Naive thymus-derived CD8-positive, alpha-beta T cell (primary cell): ENCODE data around the gene MVK. TPM values are rescaled to one million over a fixed set of nuclear protein-coding genes. Genes with fewer than 3 reads are reported as not detected.

Experiments
- ATAC-seq, 2 donors: fragments of 150-1000 bp; cut with Tn5 transposase in 1 of 2; sonication (Bioruptor Pico), chemical (Tn5 transposase) in 1 of 2; 1 replicate in 1 of 2; 2 replicates in 1 of 2; pipeline ENCODE4 v1.10.0; 2021; ENCODE audit warnings: mild to moderate bottlenecking in 2 of 2, moderate library complexity in 2 of 2
- POLR2A ChIA-PET: fragments of 350-600 bp; sonication (Branson Sonifier 250); formaldehyde crosslinking; loops from one replicate; lab custom pipeline; 2021; ENCODE audit warnings: antibody characterized with exemption; lab: Charles Lee
- DNase-seq, 10 donors: peaks; one replicate each; pipeline versions ENCODE4 v3.0.0 to v3.0.0-alpha.2; 2020 to 2022
- H3K27ac Mint-ChIP-seq, 10 donors: one replicate each; pipeline ENCODE4 v1.8.0; 2020 to 2022; ENCODE audit warnings: mild to moderate bottlenecking in 10 of 10, mixed read lengths in 10 of 10, moderate library complexity in 4 of 10, inconsistent platforms in 1 of 10
- H3K27me3 Mint-ChIP-seq, 5 donors: one replicate each; pipeline ENCODE4 v1.8.0; 2021 to 2022; ENCODE audit warnings: mixed read lengths in 5 of 5
- H3K36me3 Mint-ChIP-seq, 3 donors: one replicate each; pipeline ENCODE4 v1.8.0; 2020 to 2022; ENCODE audit warnings: mixed read lengths in 3 of 3, mild to moderate bottlenecking in 2 of 3, inconsistent platforms in 1 of 3
- H3K4me1 Mint-ChIP-seq, 4 donors: one replicate each; pipeline ENCODE4 v1.8.0; 2021 to 2022; ENCODE audit warnings: mixed read lengths in 4 of 4
- H3K4me3 Mint-ChIP-seq, 10 donors: one replicate each; pipeline ENCODE4 v1.8.0; 2020 to 2022; ENCODE audit warnings: mild to moderate bottlenecking in 10 of 10, mixed read lengths in 10 of 10, moderate library complexity in 6 of 10, inconsistent platforms in 1 of 10
- H3K9me3 Mint-ChIP-seq, 9 donors: one replicate each; pipeline ENCODE4 v1.8.0; 2020 to 2022; ENCODE audit warnings: mixed read lengths in 9 of 9, mild to moderate bottlenecking in 3 of 9, inconsistent platforms in 1 of 9, moderate library complexity in 1 of 9
- polyA plus RNA-seq, 3 donors: library from polyadenylated mRNA; unstranded; fragments of 300-500 nt; fragmentation: Illumina TruSeq; gene quantifications; one replicate each; pipeline ENCODE4 v1.2.3, GENCODE V29; 2021
- total RNA-seq, 8 experiments: library from RNA in 2 of 8; stranded (reverse) in 2 of 8; gene quantifications; one replicate each; pipeline ENCODE4 v1.2.3 and lab custom pipeline; 2021 to 2026

The MVK gene
- total and polyA plus RNA-seq, 5 experiments from 2014 or later, result 2.6 to 11.5 (median 3.6) TPM

DNA sequence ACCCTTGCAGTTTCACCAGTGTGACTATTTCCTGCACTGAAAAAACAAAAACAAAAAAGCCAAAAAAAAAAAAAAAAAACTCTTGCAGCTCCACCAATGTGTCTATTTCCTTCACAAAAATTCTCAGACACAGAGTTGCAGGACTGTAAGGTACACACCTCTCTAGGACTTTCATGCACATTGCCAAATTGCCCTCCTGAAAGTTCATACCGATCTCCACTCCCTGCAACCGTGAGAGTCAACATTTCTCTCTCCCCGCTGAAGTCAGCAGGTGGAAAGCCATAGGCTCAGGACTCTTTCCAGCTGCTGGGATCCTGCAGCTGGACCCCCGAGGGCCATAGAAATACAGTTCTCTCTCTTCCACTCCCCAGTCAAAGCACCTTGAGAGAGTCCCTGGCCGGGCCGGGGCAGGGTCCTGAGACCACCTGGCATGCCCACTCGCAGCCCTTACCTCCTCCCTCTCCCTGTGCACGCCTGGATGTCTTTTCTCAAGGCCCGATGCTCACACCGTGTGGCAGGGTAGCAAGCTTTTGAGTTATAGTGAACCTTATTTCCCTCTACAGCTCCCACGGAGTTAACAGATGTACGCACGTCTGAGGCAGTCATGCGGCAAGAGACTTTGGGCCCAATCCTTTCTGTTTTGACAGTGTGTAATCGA, 23.9 kb upstream of the MVK start:
- peaks cover 7 to 29% (median 10%) of the 10 kb centered on the region in 5 donors for H3K27me3 Mint-ChIP-seq
- H3K4me1 Mint-ChIP-seq, result peaks cover 4 to 23% (median 7%) of the 10 kb centered on the region in 4 donors
- peak in 1 of 10 donors; percentile 36 for DNase-seq
- no peak for ATAC-seq
- H3K27ac Mint-ChIP-seq, result no peak overlapping the region
- no peaks in the 10 kb centered on the region for H3K9me3 Mint-ChIP-seq
- POLR2A ChIA-PET, result no interaction called here
- H3K36me3 Mint-ChIP-seq, result no peaks in the 10 kb centered on the region
- H3K4me3 Mint-ChIP-seq, result no peak overlapping the region

DNA sequence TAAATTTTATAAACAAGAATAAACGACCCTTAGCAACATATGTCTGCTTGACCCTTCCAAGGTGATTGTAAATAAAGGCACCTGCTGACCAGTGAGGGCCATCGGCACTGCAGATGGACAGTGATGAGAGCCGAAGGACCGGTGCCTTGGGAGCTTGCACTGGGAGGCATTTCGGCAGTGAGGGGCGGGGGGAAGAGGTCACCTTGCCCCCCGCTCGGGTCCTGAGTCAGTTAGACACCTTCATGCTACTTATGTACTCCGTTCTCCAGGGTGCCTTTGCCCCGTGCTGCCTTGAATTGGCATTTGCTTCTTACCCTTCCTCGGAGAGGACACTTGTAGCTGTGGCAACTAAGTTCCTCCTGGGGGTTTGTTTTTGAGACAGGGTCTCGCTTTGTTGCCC, 23.3 kb upstream of the MVK start:
- H3K27ac Mint-ChIP-seq, result no peak overlapping the region
- no peak for DNase-seq
- no peak overlapping the region for H3K4me3 Mint-ChIP-seq
- POLR2A ChIA-PET, result no interaction called here
- peaks cover 7 to 26% (median 10%) of the 10 kb centered on the region in 5 donors for H3K27me3 Mint-ChIP-seq
- no peaks in the 10 kb centered on the region for H3K36me3 Mint-ChIP-seq
- H3K4me1 Mint-ChIP-seq, result peaks cover 0 to 18% (median 1%) of the 10 kb centered on the region in 4 donors
- no peak for ATAC-seq
- H3K9me3 Mint-ChIP-seq, result no peaks in the 10 kb centered on the region

DNA sequence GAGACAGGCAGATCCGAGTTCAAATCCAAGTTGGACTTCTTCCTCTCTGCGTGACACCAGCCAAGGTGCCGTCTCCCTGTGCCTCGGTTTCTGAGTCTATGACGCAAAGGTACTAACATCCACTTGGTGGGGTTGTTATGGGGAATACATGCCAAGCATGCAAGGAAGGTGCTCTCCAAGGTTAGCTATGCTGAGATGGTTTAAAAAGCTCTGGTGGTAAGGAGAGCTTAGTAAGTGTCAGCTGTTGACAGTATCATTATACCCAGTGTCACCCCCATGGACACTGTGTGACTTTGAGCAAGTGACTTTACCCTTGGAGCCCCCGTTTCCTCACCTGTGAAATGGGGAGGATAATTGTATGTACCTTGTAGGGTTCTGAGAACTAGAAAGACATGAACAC, 22.5 kb upstream of the MVK start:
- DNase-seq (no peak), ATAC-seq (no peak)
- H3K9me3 Mint-ChIP-seq, result no peaks in the 10 kb centered on the region
- no peak overlapping the region for H3K4me3 Mint-ChIP-seq
- H3K36me3 Mint-ChIP-seq, result no peaks in the 10 kb centered on the region
- no peak overlapping the region for H3K27ac Mint-ChIP-seq
- H3K27me3 Mint-ChIP-seq, result peaks cover 7 to 23% (median 10%) of the 10 kb centered on the region in 5 donors
- POLR2A ChIA-PET, result no interaction called here
- peaks cover 0 to 10% (median 0%) of the 10 kb centered on the region in 4 donors for H3K4me1 Mint-ChIP-seq

DNA sequence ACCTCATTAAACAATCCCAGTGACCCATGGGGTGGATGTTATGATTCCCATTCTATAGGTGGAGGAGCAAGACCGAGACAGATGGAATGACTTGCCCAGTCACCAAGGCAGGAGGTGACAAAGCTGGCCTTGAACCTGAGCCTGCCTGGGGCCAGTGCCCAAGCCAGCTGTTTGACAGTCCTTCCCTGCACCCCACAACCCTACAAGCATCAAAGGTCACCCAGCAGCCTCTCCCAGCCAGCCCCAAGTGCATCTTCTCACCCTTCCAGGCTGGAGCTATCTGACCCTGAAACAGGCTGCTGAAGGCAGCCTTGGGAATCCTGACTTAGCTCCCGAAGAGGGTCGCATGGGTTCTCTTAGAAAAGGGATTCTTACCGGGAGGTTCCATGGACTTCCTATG, 20.6 kb upstream of the MVK start:
- H3K4me1 Mint-ChIP-seq, result peaks cover 0 to 2% (median 0%) of the 10 kb centered on the region in 4 donors
- ATAC-seq (no peak), DNase-seq (no peak)
- H3K9me3 Mint-ChIP-seq, result no peaks in the 10 kb centered on the region
- POLR2A ChIA-PET, result interaction anchor here (0.6 kb wide), 1 partner anchor 60 kb away, joined by 5 read pairs; no protein-coding TSS in a partner anchor
- peaks cover 0 to 7% (median 1%) of the 10 kb centered on the region in 5 donors for H3K27me3 Mint-ChIP-seq
- no peaks in the 10 kb centered on the region for H3K36me3 Mint-ChIP-seq
- no peak overlapping the region for H3K4me3 Mint-ChIP-seq
- peak overlapping the region in 1 of 10 donors; percentile 53 for H3K27ac Mint-ChIP-seq

DNA sequence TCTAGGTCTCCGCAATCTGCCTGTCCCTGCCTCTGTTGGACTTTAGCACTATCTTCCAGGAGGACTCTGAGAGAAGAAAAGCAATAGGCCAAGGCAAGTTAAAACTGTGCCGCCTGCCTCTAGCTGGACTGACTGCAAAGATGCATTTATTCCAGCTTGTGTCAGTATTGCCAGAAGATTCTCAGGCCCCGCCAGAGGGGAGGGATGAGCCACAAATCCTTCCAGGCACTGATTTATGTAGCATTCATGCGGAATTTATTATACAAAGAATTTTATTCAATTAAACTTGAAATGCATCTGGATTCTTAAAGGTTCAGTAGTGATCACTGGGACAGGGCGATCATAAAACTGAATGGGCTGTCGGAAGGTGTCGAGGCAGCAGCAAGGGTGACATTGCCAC, 20.1 kb upstream of the MVK start:
- no peaks in the 10 kb centered on the region for H3K9me3 Mint-ChIP-seq
- peak overlapping the region in 1 of 10 donors; percentile 38 for H3K27ac Mint-ChIP-seq
- H3K4me3 Mint-ChIP-seq, result no peak overlapping the region
- peaks cover 0 to 2% (median 0%) of the 10 kb centered on the region in 4 donors for H3K4me1 Mint-ChIP-seq
- H3K36me3 Mint-ChIP-seq, result no peaks in the 10 kb centered on the region
- ATAC-seq (no peak), DNase-seq (no peak)
- peaks cover 0 to 2% (median 1%) of the 10 kb centered on the region in 5 donors for H3K27me3 Mint-ChIP-seq
- POLR2A ChIA-PET, result no interaction called here

DNA sequence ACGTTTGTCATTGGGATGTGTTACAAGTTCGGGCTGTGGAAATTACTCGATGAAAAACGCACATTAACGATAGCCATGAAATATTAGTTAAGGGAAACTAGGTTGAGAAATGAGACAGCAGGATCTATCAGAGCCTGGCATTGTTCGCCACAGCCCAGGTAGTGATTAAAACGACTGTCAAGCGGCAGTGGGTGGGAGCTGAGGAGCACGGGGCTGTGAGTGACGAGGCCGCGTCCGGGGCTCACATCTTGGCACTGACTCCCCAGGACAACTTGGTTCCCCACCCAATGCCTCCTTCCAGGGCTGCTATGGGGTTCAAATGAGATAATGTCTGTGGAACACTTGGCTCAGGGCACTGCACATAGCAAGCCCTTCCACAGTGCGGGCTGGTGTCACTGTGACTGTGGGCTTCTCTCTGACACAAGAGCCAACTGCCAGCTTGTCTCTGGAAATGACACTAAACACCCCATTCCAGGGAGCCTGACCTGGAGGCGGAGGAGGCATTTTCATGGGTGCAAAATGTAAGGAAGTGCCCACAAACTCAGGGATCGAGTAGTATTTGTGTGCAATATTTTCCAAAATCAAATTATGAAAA, 19.6 kb upstream of the MVK start:
- POLR2A ChIA-PET, result no interaction called here
- H3K9me3 Mint-ChIP-seq, result no peaks in the 10 kb centered on the region
- H3K27ac Mint-ChIP-seq, result no peak overlapping the region
- peaks cover 0 to 1% (median 0%) of the 10 kb centered on the region in 5 donors for H3K27me3 Mint-ChIP-seq
- no peaks in the 10 kb centered on the region for H3K36me3 Mint-ChIP-seq
- peaks cover 0 to 2% (median 0%) of the 10 kb centered on the region in 4 donors for H3K4me1 Mint-ChIP-seq
- no peak overlapping the region for H3K4me3 Mint-ChIP-seq
- no peak for ATAC-seq
- DNase-seq, result no peak

DNA sequence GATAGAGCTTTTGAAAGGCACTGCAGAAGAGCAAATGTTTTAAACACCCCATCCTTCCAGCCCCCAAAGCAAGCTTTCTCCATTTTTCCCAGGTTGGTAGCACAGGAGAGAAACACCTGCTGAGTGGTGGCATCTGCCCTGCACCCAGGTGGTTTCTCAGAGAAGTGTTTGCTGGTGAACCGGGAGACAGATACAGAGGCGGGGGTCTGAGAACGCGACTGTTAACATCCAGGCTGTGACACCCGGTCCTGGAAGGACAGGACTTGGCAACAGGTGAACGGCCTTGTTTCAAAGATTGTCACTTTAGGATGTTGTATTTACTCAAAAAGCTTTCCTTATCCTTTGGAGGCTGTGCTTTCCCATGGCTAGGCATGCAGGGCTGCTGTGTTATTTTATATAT, 18.8 kb upstream of the MVK start:
- Mint-ChIP-seq H3K4me3 (no peak overlapping the region), H3K9me3 (no peaks in the 10 kb centered on the region), H3K36me3 (no peaks in the 10 kb centered on the region), H3K27me3 (peaks cover 0 to 1% (median 0%) of the 10 kb centered on the region in 5 donors), H3K4me1 (no peaks in the 10 kb centered on the region), H3K27ac (no peak overlapping the region)
- no peak for ATAC-seq
- no peak for DNase-seq
- POLR2A ChIA-PET, result no interaction called here

DNA sequence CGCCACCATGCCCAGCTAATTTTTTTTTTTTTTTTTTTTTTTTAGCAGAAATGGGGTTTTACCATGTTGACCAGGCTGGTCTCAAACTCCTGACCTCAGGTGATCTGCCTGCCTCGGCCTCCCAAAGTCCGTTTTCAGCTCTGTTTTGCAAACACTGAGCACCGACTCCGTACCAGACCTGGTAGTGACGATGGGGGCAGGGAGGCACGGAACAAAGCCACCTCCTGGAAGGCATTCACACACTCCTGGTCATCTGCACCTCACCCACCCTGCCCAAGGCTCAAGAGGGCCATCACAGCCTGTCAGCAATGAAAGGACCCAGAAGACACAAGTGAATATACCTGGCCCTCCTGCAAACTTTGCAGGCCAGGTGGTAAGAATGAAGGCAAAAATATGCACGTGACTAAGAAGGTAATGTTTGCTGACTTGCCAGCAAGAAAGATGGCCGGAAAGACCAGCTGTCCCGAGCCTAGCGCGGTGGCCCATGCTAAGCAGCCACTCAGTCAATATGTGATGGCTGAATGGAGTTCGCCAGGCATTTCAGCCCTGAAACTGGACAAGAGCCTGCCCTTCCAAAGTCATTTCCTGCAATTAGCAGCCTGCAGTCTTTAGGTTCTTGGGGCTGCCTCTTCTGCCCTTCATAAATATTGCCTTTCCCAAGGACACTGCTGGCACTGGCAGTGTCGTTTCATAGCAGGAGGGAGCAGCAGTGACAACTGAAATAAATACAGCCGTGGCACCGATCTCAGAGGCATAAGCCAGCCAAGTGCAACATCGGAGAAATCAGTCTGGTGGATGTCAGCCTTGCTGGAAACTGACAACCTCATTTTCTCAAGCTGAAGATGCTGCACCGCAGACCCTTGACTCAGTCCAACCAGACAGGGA, 17.9 kb upstream of the MVK start:
- no peaks in the 10 kb centered on the region for H3K36me3 Mint-ChIP-seq
- DNase-seq (no peak), ATAC-seq (no peak)
- peak overlapping the region in 1 of 10 donors; percentile 65 for H3K27ac Mint-ChIP-seq
- no peaks in the 10 kb centered on the region for H3K9me3 Mint-ChIP-seq
- POLR2A ChIA-PET, result no interaction called here
- no peaks in the 10 kb centered on the region for H3K27me3 Mint-ChIP-seq
- no peaks in the 10 kb centered on the region for H3K4me1 Mint-ChIP-seq
- H3K4me3 Mint-ChIP-seq, result no peak overlapping the region

DNA sequence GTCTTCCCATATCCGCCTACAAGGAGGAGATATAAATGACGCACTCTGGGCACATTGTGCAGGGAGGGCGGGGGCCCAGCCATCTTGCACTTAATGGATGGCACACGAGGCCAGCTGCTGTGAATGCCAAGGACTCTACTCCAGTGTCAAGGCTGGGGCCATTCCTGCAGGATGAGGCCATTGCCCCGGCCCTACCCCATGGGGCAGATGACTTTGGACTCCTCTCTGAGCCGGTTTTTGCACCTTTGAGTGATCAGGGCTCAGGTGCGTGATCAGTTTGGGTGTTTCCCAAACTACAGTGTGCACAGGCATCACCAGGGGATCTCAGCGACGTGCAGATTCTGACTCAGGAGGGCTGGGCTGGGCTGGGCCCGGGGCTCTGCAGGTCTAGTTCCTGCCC, 16.4 kb upstream of the MVK start:
- ATAC-seq (no peak), DNase-seq (no peak)
- POLR2A ChIA-PET, result no interaction called here
- H3K9me3 Mint-ChIP-seq, result peaks cover 0 to 2% (median 0%) of the 10 kb centered on the region in 9 donors
- H3K36me3 Mint-ChIP-seq, result peaks cover 0 to 7% (median 7%) of the 10 kb centered on the region in 3 donors
- H3K27ac Mint-ChIP-seq, result peak overlapping the region in 2 of 10 donors; percentile 2 to 62
- H3K4me3 Mint-ChIP-seq, result no peak overlapping the region
- peaks cover 0 to 2% (median 0%) of the 10 kb centered on the region in 4 donors for H3K4me1 Mint-ChIP-seq
- H3K27me3 Mint-ChIP-seq, result no peaks in the 10 kb centered on the region

DNA sequence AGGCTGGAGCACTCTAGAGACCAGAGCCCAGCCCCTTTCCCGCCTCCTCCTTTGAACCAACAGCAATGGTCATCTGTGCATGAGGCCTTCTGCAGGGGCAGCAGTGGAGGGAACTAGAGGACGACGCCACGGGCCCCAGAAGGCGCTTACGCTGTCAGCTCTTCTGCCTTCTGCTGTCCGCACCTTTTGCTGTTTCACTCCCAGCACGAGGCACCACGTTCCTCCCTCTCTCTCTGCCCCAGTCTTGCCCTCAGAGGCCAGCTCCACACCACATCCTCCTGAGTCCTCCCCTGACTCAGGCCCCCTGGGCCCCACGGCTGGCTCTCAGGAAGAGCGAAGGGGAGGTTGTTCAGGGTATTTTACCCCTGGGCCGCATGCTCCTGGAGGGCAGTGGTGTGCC, 15.8 kb upstream of the MVK start:
- Mint-ChIP-seq H3K4me1 (peaks cover 0 to 3% (median 0%) of the 10 kb centered on the region in 4 donors), H3K4me3 (no peak overlapping the region), H3K27ac (no peak overlapping the region), H3K36me3 (peaks cover 0 to 13% (median 12%) of the 10 kb centered on the region in 3 donors), H3K9me3 (peaks cover 0 to 4% (median 0%) of the 10 kb centered on the region in 9 donors), H3K27me3 (no peaks in the 10 kb centered on the region)
- ATAC-seq, result no peak
- DNase-seq, result no peak
- POLR2A ChIA-PET, result no interaction called here

DNA sequence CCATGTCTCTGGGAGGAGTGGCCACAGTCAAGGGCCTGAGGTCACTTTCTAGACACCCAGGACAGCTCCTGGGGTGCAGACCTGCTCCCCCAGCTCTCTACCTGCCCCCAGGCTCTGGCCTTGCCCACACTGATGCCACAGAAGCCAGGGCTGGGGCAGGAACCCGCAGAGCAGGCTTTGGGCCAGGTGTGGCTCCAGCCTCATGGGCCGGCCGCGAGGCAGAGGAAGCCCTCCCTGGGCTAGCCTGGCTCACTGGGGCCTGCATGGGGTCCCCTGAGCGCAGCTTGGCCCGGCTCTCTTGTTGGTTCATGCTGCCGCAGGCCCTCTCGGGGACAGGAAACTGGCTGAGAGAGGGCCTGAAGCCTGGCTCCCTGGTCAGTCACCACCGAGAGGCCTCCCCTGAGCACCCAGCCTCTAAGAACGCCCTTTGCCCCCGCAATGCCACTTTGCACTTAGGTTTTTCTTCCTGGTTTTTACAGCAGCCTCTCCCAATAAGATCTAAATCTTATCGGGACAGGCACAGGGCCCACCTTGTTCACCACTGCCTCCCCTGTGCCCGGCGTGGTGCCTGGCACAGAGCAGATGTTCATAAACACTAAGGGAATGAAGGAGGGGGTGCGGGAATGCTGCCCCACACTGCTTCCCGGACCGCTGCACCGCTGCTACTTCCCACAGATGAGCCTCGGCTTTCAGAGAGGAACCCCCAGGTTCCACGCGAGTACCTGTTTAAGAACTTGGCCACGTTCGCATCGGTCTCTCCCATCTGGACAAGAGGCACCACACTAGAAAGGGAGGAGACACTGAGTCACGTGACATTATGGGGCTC, 15.0 kb upstream of the MVK start:
- POLR2A ChIA-PET, result no interaction called here
- peaks cover 0 to 3% (median 0%) of the 10 kb centered on the region in 4 donors for H3K4me1 Mint-ChIP-seq
- H3K36me3 Mint-ChIP-seq, result peaks cover 0 to 16% (median 13%) of the 10 kb centered on the region in 3 donors
- H3K27ac Mint-ChIP-seq, result no peak overlapping the region
- no peaks in the 10 kb centered on the region for H3K27me3 Mint-ChIP-seq
- no peak for DNase-seq
- no peak overlapping the region for H3K4me3 Mint-ChIP-seq
- peaks cover 0 to 4% (median 0%) of the 10 kb centered on the region in 9 donors for H3K9me3 Mint-ChIP-seq
- ATAC-seq, result no peak

DNA sequence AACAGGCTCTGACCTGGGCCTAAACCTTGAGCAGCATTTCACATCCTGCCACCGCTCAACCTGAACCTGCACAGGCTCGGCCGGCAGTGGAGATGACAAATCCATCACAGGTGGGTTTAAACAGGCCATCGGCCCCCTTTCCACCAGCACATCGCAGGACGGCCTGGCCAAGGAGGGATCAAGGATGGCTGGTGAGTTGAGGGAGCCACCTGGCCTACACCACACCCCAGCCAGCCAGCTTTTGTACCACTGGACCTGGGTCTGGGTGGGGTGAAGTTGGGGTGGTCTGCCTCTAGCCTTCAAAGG, 14.4 kb upstream of the MVK start:
- Mint-ChIP-seq H3K4me1 (peaks cover 0 to 3% (median 0%) of the 10 kb centered on the region in 4 donors), H3K36me3 (peaks cover 0 to 21% (median 13%) of the 10 kb centered on the region in 3 donors), H3K27ac (no peak overlapping the region), H3K27me3 (no peaks in the 10 kb centered on the region), H3K4me3 (no peak overlapping the region), H3K9me3 (peaks cover 0 to 4% (median 0%) of the 10 kb centered on the region in 9 donors)
- ATAC-seq (no peak), DNase-seq (no peak)
- POLR2A ChIA-PET, result no interaction called here
